Stimulated activated CD8-positive, alpha-beta memory T cell treated with anti-CD3 and anti-CD28 coated beads, Interleukin-4, amount 100 ng/mL, for 1 hour (primary cell): Measurements from ENCODE around the gene HOXB3.

Experiments used
- DNase-seq, 2 donors: peaks; one replicate each; pipeline ENCODE4 v3.0.0-alpha.2; 2020; ENCODE audit warnings: low read depth in 2 of 2, low spot score in 1 of 2

Gene HOXB3

DNA sequence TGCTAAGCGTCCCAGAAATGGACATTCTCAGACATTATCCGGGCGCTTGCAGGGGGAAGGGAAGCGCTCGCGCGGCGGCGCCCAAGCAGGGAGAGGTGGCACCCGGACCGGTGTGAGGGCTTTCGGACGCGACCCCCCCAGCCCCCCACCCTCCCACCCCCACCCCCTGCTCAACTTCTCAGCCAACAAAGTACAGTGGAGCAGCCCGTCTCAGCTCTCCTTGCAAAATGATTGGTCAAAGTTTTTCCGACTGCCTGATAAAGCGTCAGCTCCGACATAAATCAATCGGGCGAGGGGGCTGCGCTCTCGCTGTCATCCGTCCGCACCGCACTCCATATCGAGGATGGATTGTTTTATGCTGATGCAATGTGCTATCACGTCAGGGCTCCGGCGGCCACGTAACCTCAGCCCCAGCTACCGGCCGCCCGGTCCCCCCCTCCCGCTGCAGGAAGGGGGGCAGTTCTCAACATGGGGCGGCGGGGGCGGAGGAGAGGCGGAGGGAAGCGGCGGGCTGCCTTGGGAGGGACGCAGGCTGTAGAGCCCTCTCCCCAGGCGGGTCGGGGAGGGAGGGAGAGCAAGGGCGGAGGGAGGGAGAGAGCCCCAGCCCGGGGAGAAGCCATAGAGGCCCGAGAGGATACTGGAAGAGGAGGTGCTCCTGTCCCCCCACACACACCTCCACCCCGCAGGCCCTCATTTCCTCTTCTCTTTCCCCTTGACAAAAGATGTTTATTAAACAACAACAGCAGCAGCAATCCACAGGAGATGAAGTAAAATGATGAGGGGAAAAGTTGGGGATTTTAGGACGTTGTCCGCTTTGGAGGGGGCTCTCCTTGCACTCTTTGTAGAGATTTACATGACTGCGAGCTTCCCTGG is 36.4 kb upstream of the HOXB3 start, which contains the start of gene HOXB9:
TSS of gene HOXB9 (minus strand) at position 114 of the 873 bp plus-strand sequence. CDS start at position 25, 89 bp downstream.
- DNase-seq, result no peak

DNA sequence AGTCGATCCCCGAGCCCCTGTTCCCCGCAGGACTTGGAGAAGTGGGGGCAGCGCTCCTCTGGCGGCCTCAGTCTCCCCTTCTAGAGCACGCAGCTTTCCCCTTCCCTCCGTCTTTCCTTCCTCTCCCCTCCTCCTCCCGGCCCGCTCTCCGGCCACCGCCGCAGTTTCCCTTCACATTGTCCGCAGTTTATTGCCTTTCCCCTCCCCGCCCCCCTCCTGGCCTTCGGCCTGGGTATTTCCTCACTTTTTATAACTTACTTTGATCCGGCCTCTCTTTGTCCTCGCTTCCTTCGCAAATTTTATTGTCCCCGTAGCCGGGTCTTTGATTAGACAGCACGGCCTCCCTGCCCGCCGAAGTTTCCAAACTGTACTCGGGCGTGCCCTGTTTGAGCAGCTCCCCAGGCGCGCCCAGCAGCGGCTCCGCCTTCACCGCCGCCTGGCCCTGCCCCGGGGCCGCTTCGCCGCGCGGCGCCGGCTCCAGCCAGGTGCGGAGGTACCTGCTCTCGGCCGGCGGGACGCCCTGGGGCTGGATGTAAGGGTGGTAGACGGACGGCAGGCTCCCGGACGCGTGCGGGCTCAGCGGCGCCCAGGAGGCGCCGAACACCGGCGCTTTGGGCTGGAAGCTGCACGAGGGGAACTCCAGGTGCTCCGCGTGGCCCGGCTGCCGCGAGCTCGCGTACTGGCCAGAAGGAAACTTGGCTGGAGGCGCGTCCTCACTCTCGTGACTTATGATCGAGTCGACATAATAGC is 35.6 kb upstream of the HOXB3 start:
- DNase-seq, result no peak

DNA sequence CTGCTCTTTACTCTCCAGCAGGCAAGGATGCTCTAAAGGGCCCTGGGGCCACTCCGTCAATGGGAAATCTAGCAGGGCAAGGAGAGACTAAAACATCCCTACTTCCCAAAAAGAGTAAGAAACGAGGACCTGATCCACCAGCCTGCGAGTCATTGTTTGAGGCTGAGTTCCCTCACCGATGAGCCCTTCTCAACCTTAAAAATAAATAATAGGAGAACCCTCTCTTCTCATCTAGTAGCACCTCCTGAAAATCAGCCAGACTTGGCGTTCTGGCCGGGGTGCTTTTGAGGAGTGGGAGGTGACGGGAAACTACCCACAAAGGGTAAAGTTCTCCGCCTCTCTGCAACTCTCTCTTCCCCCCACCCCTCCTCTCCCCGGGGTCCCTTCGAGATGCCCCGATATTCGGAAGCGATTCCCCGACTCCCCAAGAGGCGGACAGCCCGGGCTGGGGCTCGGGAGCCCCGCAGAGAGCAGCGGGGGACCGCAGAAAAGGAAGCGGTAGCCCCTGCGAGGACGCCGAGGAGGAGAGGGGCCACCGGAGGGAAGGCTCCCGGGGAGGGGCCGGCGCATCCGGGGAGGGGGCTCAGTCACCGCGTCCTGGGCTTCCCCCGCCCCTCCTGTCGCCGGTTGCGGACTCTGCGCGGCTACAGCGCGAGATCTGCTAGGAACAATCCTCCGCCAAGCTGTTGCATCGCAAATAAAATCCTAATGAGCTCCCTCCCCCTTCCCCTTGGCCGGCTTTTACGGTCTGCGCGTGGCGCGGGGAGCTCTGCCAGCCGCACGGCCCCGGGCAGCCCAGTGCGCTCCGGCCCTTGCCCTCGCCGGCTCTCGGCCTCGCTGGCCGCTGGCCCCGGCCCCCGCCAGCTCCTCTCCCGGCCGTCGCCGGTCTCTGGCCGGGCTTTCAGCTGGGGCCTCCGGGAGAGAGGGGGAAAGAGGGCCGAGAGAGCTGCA is 34.8 kb upstream of the HOXB3 start:
- DNase-seq, result no peak

DNA sequence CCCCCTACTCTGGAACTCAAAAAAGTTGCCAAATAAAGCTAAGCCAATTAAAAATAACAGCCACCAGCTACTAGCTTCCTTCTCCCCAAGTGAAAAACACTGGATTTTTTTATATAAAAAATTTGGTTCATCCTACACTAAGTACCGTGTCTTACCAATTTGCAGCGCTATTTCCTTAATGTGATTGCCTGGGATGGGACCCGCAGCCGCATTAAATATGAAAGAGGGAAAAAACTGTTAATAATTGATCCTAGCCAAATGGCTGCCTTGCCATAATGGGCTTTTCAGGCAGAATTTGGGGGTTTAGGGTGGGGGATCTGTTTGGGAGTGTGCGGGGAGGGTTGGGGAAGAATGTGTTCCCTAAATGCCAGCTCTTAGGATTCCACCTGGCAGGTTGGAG is 34.1 kb upstream of the HOXB3 start:
- no peak for DNase-seq

DNA sequence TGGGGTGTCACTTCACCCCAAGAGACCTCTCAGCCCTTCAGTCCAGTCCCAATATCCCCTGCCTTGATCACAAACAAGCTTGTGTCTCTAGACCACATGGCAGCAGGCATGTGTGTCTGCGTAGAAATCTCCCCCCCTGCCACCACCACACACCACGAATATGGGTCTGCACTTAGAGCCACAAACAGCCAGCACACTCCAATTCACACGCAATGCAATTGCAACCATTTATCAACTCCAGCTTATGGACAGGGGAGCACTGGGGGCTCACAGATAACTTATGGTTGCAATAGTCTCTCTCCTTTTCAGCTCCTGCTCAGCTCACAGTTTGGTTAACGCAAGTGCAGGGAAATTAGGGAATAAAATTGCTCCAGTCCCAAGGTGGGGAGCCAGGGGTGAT is 33.5 kb upstream of the HOXB3 start:
- no peak for DNase-seq

DNA sequence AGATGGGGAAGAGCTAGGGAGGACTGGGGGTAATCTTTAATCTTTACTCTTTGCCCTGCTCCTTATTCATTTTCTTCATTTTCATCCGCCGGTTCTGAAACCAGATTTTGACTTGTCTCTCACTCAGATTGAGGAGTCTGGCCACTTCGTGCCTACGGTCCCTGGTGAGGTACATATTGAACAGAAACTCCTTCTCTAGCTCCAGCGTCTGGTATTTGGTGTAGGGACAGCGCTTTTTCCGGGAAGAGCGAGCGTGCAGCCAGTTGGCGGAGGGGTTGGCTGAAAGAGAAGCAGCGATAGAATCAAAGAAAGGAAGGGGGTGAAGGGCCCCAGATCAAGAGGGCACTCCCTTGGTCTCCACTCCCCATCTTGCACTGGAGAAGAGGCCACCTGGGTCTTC is 32.8 kb upstream of the HOXB3 start:
- no peak for DNase-seq

DNA sequence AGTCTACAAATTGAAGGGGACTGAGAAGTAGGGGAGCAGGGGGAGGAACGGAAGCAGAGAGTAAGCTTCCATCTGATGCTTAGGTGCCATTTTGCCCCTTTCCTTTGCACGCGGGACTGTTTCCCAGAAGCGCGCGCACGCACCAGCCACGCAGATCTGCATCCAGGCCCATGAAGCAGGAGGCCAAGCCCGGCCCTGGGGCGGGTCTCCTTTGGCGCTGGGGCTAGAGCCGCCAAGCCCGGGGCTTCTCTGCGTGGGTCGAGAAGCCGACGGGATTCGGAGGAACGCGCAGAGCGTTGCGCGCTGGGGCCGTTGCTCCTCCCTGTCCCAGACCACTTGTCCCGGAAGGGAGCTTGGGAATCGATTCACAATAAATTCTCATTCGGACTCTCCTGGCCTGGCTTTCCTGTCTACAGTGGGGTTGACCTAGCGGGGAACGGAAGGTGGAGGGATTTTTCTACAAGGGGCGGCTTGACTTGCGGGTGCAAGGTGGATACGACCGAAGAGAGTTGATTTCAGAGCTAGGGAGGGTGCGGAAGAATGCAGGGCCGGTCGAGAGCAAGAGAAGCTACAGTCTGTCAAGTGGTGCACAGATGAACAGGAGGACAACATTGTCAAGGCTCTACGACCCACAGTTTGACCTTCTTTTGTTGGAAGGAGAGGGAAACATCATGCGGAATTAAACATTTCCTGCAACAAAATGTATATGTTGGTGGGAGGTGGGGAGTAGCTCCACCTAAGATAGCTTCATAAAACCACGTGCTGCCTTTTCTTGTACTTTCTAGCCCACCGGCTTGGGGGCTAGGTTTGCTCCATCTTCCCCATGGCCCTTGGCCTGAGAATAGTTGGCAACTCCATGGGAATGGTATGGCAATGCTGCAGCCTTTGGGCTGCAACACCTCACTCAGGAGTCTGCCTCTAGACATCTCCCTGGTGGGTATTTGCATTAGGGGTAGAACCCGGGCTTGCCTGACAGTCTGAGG is 31.7 kb upstream of the HOXB3 start:
- no peak for DNase-seq

DNA sequence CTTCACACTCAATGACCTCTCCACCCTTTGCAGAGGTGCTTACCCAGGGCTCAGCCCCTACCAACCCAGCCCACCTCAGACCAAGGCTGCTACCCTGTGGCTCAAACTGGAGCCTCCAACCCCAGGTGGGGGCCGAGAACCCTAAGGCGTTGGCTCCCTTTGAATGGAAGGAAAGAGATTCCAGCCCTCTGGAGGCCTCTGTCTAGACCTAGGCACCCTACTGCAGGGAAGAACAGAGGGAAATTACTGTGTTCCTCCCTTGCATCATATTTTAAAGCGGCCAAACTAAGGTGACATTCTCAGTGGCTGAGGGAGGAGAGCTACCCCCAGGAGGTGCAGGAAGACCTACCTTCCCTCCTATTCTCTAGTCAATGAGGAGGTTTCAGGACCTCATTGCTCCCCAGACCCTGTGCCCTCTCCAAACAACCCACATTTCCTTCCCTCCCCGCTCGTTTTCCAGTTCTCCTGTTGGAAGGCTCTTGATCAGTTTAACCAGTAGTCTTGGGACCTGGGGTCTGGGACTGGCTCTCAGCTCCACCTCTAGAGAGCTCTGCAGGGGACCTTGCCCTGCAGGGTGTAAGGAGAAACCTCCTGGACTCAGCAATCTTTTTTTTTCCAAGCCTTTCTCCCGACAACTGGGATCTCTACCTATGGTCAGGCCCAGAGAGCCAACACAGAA is 30.6 kb upstream of the HOXB3 start:
- no peak for DNase-seq

DNA sequence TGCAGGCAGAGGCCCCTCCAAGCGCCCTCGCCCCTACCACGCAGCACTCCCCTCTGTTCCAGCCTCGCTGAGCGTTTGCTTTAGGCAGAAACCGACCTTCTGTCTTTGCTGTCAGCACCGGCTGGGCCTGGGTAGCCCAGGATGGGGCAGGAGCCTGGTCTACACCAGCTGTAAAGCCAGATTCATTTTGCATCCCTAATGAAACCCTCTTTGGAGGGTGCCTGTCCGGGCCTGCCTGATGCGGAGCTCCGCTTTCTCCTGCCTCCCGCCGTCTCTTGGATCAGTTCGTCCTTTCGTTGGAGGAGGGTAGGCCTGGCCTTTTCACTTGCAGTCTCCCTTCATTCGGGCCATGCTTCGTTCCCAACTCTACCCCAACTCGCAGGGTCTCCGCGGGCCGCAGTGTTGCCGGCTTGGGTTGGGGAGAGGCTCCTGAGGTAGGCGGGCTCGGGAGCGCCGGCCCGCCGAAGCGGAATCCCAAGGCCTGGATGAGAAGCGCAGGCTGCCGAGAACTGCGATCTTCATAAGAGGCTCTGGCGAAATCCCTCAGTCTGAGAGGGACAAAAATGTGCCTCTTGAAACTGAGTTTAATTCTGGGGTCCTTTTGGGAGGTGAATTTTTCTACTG is 29.9 kb upstream of the HOXB3 start:
- no peak for DNase-seq

DNA sequence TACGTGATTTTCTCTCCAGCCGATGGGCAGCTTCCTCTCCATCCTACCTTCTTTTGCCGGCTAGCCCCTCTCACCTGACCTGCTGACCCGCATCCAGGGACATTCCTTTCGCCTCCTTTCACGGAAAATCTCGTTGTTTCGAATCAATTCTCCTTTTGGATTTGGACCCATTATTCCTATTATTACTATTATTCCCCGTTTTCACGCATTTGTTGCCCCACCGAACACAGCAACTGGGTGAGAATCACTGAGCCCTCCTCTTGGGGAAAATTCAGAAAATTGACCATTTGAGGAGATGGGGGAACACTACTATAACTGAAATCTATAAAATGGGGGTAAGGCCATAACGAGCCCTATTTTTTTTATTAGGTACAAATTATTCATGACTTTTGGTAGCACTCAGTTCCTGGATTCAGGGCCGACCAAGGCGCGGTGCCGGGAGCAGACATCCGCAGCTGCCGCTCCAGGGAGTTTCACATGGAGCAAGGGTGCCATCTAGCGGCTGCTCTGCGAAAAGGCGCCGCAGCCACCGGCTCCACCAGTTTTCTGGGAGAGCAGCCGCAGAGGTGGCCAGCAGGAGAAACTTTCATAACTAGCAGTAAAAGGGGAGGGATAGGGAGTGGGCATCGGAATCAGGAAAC is 28.3 kb upstream of the HOXB3 start:
- DNase-seq, result peak; percentile 61 to 72

DNA sequence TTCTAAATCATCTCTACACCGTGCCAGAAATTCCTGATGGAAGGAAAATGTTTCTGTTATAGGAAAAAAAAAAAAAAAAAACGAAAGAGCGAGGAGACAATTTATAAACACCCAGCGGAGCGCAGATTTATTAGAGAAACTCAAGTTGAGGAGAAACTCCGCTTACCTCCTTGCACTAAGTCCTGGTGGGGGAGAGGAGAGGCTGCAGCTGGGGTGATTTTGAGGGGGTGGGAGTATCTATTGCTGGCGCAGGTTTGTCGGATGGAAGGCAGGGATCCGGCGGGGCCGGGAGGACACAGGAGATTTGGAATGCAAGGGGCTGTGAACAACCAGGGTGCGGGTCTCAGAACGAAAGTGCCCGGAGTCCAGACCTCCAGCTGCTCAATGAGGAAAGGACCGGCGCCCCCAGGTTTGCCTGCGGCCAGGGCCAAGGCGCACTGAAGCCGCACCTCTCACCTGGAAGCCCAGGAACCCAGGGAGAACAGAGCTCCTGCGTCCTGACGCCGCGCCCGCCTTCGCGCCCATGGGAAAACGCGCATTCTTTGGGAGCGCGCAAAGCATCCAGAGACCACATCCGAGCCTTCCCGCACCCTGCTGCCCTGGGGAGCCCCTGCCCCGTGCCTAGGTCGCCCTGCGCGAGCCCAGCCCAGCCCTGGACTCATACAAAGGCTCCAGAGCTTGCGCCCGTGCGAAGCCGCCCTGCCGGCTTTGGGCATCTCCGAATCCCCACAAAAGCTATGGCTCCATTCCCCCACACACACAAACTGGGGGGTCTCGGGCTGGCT is 27.6 kb upstream of the HOXB3 start:
- no peak for DNase-seq

DNA sequence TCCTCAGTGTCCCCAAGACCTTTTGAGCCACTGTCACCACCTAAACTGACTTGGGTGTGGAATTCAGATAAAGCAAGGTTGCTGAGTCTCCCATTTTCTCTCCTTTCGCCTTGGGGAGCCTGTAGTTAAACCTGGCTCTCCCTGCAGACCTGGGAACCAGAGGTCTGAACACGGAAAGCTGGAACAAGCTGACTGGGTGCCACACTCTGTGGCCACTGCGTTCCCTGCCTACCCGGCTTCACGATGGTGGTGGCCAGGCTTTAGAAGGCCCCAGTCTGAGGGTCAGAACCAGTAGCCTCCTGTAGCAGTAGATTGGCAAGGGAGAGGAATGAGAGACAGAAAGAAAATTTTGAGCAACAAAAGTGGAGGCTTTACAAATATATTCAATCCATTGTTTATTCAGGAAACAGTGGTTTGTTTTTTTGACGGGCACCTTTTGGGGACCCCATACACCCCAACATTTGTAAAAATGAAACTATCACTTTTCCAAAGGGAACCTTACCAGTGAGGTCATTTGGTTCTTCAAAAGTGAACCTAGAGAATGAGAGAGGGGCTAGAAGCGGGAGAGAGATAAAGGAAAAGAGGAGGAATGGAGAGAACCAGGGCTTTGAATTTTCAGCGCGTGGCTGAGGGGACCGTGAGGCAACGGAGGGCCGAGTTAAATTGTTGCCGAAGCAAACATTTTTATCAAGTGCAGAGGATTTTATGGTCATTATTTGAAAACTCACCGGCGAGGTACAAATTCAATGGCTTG is 26.9 kb upstream of the HOXB3 start:
- no peak for DNase-seq

DNA sequence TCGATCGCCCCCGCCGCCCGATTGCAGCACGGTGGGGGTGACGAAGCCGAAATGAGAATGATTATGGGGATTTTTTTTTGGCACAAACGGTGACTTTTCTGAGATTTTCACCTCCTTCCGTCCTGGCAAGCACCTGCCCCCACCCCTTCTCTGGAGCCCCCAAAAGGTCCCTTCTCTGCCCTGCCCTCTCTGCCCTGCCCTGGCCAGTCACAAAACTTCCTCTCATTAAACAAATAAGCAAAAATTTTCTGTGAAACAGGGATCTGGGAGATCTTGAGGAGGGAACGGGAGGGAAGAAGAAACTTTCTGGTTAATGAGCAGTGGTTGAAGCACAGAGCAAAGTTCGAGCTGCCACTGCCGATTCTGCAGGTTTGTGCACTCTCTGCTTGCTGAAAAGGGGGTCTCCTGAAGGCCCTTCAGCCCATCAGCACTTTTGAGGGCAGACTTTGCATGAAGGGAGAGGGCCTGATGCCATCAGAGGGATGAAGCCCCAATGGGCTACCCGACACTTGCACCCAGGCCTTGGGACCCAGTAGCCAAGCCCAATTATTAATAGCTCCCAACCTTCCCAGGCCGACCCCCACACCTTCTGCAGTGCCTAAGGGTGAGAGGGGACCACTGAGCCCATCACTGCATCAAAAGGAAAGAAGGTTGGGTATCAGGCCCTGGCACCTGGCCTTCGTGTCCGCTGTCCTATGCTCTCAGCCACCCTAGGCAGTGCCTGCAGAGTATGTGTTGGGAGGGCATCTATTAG is 26.1 kb upstream of the HOXB3 start:
- no peak for DNase-seq

DNA sequence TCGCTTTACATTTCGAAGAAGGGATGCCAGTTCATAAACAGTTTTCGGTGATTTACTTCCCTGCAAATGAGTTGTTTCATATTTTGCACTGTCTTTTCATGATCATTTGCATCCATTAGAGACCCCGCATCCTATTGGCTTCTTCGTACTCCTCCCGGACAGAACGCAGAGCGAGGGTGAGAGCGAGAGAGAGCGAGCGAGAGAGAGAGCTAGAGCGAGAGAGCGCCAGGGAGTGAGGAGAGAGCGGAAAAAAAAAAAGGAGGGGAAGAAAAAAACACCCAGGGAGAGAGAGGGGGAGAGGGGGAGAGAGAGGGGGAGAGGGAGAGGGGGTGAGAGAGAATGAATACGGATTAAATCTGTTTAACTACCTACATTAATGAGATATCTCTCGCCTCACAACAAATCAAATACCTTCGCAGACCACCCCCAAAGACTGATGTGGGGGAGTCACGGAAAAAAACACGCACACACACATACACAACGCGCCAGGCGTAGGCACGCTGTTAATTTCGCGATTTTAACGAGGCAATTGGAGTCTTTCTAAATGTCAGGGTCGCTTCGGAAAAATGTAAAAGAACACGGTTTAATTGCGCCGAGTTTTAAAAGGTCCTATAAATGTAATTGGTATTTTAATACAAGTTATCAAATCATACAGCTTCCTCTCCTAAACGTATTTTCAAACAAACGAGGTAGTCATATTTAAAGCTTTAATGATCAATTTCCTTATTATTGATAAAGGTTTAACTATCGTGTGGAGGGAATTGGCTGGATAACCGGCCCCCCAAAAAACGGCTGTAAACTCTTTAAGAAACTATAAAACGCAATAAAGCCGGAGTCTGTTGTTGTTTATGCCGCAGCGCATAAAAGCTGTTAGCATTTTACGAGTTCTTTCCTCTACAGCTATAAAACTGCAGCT is 25.3 kb upstream of the HOXB3 start, which contains the start of gene HOXB8:
TSS of gene HOXB8 (minus strand) at position 246 of the 916 bp plus-strand sequence. CDS start 588 bp downstream, outside the sequence.
- DNase-seq, result no peak
